Activated T-helper 2 cell treated with anti-CD3 and anti-CD28 coated beads, Interferon-gamma antibody, Interleukin-2, Interleukin-4, amounts not matched to agents 10 μg/mL and 5 μg/mL and 100 μg/mL, durations not matched to agents 14 hours and 24 hours and 36 hours (primary cell): ENCODE data around the gene TEDC2. TPM values are rescaled to one million over a fixed set of nuclear protein-coding genes. Genes with fewer than 3 reads are reported as not detected.

Experiments
- DNase-seq: peaks from one replicate; pipeline ENCODE4 v3.0.0; 2021; ENCODE audit warnings: low spot score
- H3K27ac Mint-ChIP-seq: one replicate; pipeline ENCODE4 v1.8.0; 2021; ENCODE audit warnings: mixed read lengths
- H3K27me3 Mint-ChIP-seq: one replicate; pipeline ENCODE4 v1.8.0; 2021; ENCODE audit warnings: low read depth, mixed read lengths
- H3K36me3 Mint-ChIP-seq: one replicate; pipeline ENCODE4 v1.8.0; 2021; ENCODE audit warnings: low read depth, mixed read lengths
- H3K4me1 Mint-ChIP-seq: one replicate; pipeline ENCODE4 v1.8.0; 2021; ENCODE audit warnings: low read depth, mixed read lengths
- H3K4me3 Mint-ChIP-seq: one replicate; pipeline ENCODE4 v1.8.0; 2021; ENCODE audit warnings: low read depth, mild to moderate bottlenecking, moderate library complexity, mixed read lengths
- H3K9me3 Mint-ChIP-seq: one replicate; pipeline ENCODE4 v1.8.0; 2021; ENCODE audit warnings: mixed read lengths
- intact Hi-C: fragments of 100-400 bp; cut with micrococcal nuclease; formaldehyde crosslinking; loops from one replicate; pipeline ENCODE4 v1.15.1; 2023
- total RNA-seq: library from RNA; stranded (reverse); gene quantifications from 2 replicates; pipeline ENCODE4 v1.2.3, GENCODE V29; 2022

The TEDC2 gene
- total RNA-seq, 1 donor from 2014 or later, result 34.6 TPM

- no peak overlapping the region for H3K4me3 Mint-ChIP-seq
- intact Hi-C loops, result no loop called here
- H3K4me1 Mint-ChIP-seq, result peaks cover 13% of the 10 kb centered on the region
- H3K36me3 Mint-ChIP-seq, result no peaks in the 10 kb centered on the region
- no peak for DNase-seq
- no peaks in the 10 kb centered on the region for H3K27me3 Mint-ChIP-seq
- H3K9me3 Mint-ChIP-seq, result no peaks in the 10 kb centered on the region
- H3K27ac Mint-ChIP-seq, result no peak overlapping the region
Observed at GRCh38 chr16:2489581-2489980, 29.7 kb downstream of the TEDC2 start.

GRCh38 chr16:2490190-2491105 is 30.5 kb downstream of the TEDC2 start:
- no peak for DNase-seq
- intact Hi-C loops, result no loop called here
- Mint-ChIP-seq H3K27ac (no peak overlapping the region), H3K36me3 (no peaks in the 10 kb centered on the region), H3K27me3 (no peaks in the 10 kb centered on the region), H3K4me1 (peaks cover 13% of the 10 kb centered on the region), H3K4me3 (no peak overlapping the region), H3K9me3 (no peaks in the 10 kb centered on the region)

- no peak overlapping the region for H3K4me3 Mint-ChIP-seq
- intact Hi-C loops, result no loop called here
- H3K4me1 Mint-ChIP-seq, result peaks cover 6% of the 10 kb centered on the region
- H3K27ac Mint-ChIP-seq, result no peak overlapping the region
- no peak for DNase-seq
- no peaks in the 10 kb centered on the region for H3K27me3 Mint-ChIP-seq
- no peaks in the 10 kb centered on the region for H3K9me3 Mint-ChIP-seq
- no peaks in the 10 kb centered on the region for H3K36me3 Mint-ChIP-seq
Observed at GRCh38 chr16:2492292-2492691, 32.4 kb downstream of the TEDC2 start.

DNA sequence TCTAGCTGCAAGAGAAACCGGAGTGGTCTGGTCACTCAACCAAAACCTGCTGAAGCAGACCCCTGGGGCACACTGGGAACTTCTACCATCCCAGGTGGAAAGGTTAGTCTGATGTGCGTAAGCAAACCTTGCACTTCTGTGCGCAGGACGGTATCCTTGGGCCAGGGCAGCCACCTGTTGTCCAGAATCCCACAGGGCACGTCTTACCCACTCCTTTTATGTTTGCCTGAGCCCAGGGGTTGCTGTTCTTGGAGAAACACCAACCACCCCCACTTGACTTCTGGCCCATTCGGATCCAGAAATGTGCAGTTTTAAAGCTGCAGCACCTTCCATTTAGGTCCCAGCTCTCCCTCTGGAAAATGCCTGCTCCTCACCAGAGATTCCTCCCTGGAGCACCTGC is 33.7 kb downstream of the TEDC2 start:
- no peak overlapping the region for H3K4me3 Mint-ChIP-seq
- intact Hi-C loops, result no loop called here
- H3K27me3 Mint-ChIP-seq, result no peaks in the 10 kb centered on the region
- no peaks in the 10 kb centered on the region for H3K4me1 Mint-ChIP-seq
- no peaks in the 10 kb centered on the region for H3K9me3 Mint-ChIP-seq
- H3K36me3 Mint-ChIP-seq, result peaks cover 3% of the 10 kb centered on the region
- no peak overlapping the region for H3K27ac Mint-ChIP-seq
- no peak for DNase-seq

DNA sequence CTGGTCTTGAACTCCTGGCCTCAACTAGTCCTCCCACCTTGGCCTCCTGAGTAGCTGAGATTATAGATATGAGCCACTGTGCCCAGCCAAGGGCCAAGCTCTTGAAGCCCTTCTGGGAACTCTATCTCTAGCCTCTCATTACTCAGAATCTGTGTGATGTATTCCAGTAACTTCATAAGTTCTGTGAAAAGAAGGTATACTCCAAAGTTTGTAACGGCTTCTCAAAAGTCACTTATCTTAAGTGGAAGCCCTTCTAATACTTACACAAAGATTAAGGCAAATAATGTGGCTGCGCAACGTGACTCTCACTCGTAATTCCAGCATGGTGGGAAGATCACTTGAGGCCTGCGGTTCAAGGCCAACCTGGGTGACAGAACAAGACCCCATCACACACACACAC is 34.7 kb downstream of the TEDC2 start:
- Mint-ChIP-seq H3K27ac (no peak overlapping the region), H3K27me3 (no peaks in the 10 kb centered on the region), H3K4me1 (no peaks in the 10 kb centered on the region), H3K4me3 (no peak overlapping the region), H3K9me3 (no peaks in the 10 kb centered on the region), H3K36me3 (peaks cover 3% of the 10 kb centered on the region)
- DNase-seq, result no peak
- intact Hi-C loops, result no loop called here

GRCh38 chr16:2495041-2495440 is 35.1 kb downstream of the TEDC2 start:
- H3K4me1 Mint-ChIP-seq, result no peaks in the 10 kb centered on the region
- peaks cover 3% of the 10 kb centered on the region for H3K36me3 Mint-ChIP-seq
- H3K27me3 Mint-ChIP-seq, result no peaks in the 10 kb centered on the region
- DNase-seq, result no peak
- no peak overlapping the region for H3K4me3 Mint-ChIP-seq
- intact Hi-C loops, result no loop called here
- H3K27ac Mint-ChIP-seq, result no peak overlapping the region
- H3K9me3 Mint-ChIP-seq, result no peaks in the 10 kb centered on the region

GRCh38 chr16:2496223-2497115 is 36.6 kb downstream of the TEDC2 start:
- H3K4me1 Mint-ChIP-seq, result no peaks in the 10 kb centered on the region
- no peaks in the 10 kb centered on the region for H3K27me3 Mint-ChIP-seq
- H3K4me3 Mint-ChIP-seq, result no peak overlapping the region
- H3K36me3 Mint-ChIP-seq, result peaks cover 3% of the 10 kb centered on the region
- no peak for DNase-seq
- H3K9me3 Mint-ChIP-seq, result no peaks in the 10 kb centered on the region
- H3K27ac Mint-ChIP-seq, result no peak overlapping the region
- intact Hi-C loops, result no loop called here

- peaks cover 3% of the 10 kb centered on the region for H3K36me3 Mint-ChIP-seq
- H3K4me3 Mint-ChIP-seq, result no peak overlapping the region
- H3K4me1 Mint-ChIP-seq, result no peaks in the 10 kb centered on the region
- H3K27ac Mint-ChIP-seq, result no peak overlapping the region
- no peak for DNase-seq
- no peaks in the 10 kb centered on the region for H3K27me3 Mint-ChIP-seq
- no peaks in the 10 kb centered on the region for H3K9me3 Mint-ChIP-seq
- intact Hi-C loops, result no loop called here
Observed at GRCh38 chr16:2497116-2497630, 37.3 kb downstream of the TEDC2 start.

DNA sequence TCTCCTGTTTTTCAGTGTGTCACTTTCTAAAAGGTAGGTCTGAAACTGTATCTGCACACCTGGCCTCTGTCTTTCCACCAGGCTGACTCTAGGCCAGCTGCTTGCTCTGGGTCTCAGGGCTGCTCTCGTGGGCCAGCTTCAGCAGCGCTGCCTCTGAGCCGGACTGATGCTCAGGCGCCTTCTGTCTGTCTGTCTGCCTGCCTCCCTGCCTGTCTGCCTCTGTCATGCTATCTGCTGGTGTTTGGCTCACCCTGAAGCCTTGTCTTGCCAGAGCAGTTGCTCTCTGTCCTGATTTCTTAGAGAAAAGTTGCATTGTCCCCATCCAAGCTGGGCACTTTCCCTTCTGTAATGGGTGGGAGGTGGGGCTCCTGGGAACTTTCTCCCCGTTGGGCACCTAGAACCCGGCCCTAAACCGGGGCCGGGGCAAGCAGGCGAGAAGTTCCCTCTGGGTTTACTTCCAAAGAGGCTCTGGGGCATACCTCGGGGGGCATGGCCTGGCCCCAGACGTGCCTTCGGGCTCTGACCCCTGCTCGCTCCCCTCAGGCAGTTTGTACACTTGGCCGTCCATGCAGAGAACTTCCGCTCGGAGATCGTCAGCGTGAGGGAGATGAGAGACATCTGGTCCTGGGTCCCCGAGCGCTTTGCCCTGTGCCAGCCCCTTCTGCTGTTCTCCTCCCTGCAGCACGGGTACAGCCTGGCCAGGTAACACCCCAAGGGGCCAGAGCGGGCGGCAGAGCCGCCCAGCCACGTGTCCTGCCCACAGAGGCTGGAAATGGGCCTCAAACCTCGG is 38.0 kb downstream of the TEDC2 start:
- Mint-ChIP-seq H3K27ac (no peak overlapping the region), H3K9me3 (no peaks in the 10 kb centered on the region), H3K4me3 (no peak overlapping the region), H3K4me1 (no peaks in the 10 kb centered on the region), H3K36me3 (peaks cover 3% of the 10 kb centered on the region), H3K27me3 (no peaks in the 10 kb centered on the region)
- intact Hi-C loops, result no loop called here
- no peak for DNase-seq

DNA sequence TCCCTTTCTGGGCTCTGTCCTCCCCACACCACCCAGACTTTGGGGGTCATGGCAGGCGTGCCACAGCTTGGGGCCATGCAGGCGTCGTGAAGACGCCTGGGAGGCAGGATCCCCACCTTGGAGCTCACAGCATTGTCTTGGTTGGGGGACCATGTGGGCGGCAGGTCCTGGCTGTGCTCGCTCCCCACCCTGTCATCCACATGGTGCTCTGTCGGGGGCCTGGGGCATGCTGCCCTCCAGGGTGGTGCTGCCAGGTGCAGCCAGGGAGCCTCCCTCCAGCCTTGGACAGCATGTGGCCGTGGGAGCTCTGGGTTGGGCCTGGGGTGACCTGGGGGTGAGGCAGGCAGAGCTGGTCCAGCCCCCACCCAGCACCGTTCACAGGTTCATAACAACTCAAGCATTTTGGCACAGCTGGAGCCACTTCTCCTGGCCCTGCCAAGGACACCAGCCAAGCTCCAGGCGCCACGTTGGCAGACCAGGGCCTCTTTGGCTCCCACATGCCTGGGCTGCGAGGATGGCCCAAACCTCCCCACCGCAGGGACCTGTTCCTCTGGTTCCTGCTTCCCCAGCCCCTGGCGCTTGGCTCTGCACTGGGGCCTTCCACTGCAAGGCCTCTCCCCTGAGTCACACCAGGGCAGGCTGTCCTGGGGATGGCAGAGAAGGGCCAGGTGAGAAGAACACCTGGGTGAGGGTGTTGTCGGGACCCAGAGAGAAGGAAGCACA is 38.8 kb downstream of the TEDC2 start:
- H3K27me3 Mint-ChIP-seq, result no peaks in the 10 kb centered on the region
- DNase-seq, result no peak
- H3K9me3 Mint-ChIP-seq, result no peaks in the 10 kb centered on the region
- H3K4me1 Mint-ChIP-seq, result no peaks in the 10 kb centered on the region
- H3K4me3 Mint-ChIP-seq, result no peak overlapping the region
- no peak overlapping the region for H3K27ac Mint-ChIP-seq
- peaks cover 3% of the 10 kb centered on the region for H3K36me3 Mint-ChIP-seq
- intact Hi-C loops, result no loop called here

DNA sequence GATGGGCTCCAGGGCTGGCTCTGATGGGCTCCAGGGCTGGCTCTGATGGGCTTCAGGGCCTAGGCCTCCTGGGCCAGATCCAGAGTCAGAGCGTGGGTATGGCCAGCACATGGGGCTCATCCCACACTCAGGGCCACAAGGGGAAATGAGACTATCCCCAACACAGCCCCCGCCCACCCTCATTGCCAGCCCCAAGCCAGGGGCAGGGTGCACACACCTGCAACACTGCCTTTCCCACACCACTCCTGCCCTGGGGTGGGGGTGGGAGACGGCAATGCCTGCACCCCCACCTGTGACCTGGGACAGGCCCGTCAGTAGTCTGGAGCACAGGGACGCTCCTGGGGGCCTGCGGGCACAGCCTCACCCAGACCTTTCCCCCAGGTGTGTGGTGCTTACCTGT is 39.5 kb downstream of the TEDC2 start:
- Mint-ChIP-seq H3K27me3 (no peaks in the 10 kb centered on the region), H3K36me3 (peaks cover 3% of the 10 kb centered on the region), H3K4me1 (no peaks in the 10 kb centered on the region), H3K27ac (no peak overlapping the region), H3K9me3 (no peaks in the 10 kb centered on the region), H3K4me3 (no peak overlapping the region)
- intact Hi-C loops, result no loop called here
- DNase-seq, result no peak

GRCh38 chr16:2499890-2500429 is 40.1 kb downstream of the TEDC2 start:
- no peak for DNase-seq
- intact Hi-C loops, result no loop called here
- no peak overlapping the region for H3K27ac Mint-ChIP-seq
- no peaks in the 10 kb centered on the region for H3K27me3 Mint-ChIP-seq
- H3K9me3 Mint-ChIP-seq, result no peaks in the 10 kb centered on the region
- no peak overlapping the region for H3K4me3 Mint-ChIP-seq
- no peaks in the 10 kb centered on the region for H3K4me1 Mint-ChIP-seq
- peaks cover 3% of the 10 kb centered on the region for H3K36me3 Mint-ChIP-seq
